B cell (primary cell): ENCODE data around the gene DLAT. TPM values are rescaled to one million over a fixed set of nuclear protein-coding genes. Genes with fewer than 3 reads are reported as not detected.

Experiments
- ATAC-seq: fragments of 200-7000 bp; cut with Tn5 transposase; one replicate; pipeline ENCODE4 v1.10.0; 2021; ENCODE audit warnings: low read depth, mild to moderate bottlenecking, moderate number of reproducible peaks, moderate library complexity
- CTCF ChIA-PET: fragments of 350-600 bp; sonication (Branson Sonifier 250); formaldehyde crosslinking; loops from one replicate; lab custom pipeline; 2021; ENCODE audit warnings: antibody characterized with exemption, inconsistent platforms; lab: Charles Lee
- POLR2A ChIA-PET: fragments of 350-600 bp; sonication (Branson Sonifier 250); formaldehyde crosslinking; loops from one replicate; lab custom pipeline; 2021; ENCODE audit warnings: antibody characterized with exemption; lab: Charles Lee
- DNase-seq: peaks from one replicate; pipeline ENCODE4 v3.0.0; 2013
- H2AFZ ChIP-seq: 2 replicates; pipeline ENCODE4 v1.6.1; 2012; ENCODE audit warnings: mild to moderate bottlenecking, low read depth, low read length; ENCODE audit not compliant: insufficient read depth, poor library complexity, severe bottlenecking
- H3K27ac ChIP-seq, 2 donors: 1 replicate in 1 of 2; 2 replicates in 1 of 2; pipeline ENCODE4 v1.5.1; 2012 to 2013; ENCODE audit warnings: low read length in 2 of 2, mild to moderate bottlenecking in 2 of 2, moderate library complexity in 1 of 2
- H3K27me3 ChIP-seq, 4 experiments: fragments of 200-600 bp in 1 of 4; sonication (generic) in 1 of 4; replicated peaks in 1 of 4; 1 replicate in 2 of 4; 2 replicates in 2 of 4; pipeline versions ENCODE4 v1.6.1 to v1.7.0; 2013 to 2016; ENCODE audit warnings: low read length in 3 of 4, mild to moderate bottlenecking in 2 of 4, mixed read lengths in 1 of 4, moderate library complexity in 1 of 4; ENCODE audit not compliant: insufficient read depth in 4 of 4, control insufficient read depth in 3 of 4; ENCODE audit errors: control extremely low read depth in 1 of 4
- H3K36me3 ChIP-seq, 2 experiments: replicated peaks in 1 of 2; 1 replicate in 1 of 2; 2 replicates in 1 of 2; pipeline versions ENCODE4 v1.6.1 to v1.7.1; 2013; ENCODE audit warnings: low read length in 1 of 2; ENCODE audit not compliant: insufficient read depth in 2 of 2, control insufficient read depth in 1 of 2; ENCODE audit errors: control extremely low read depth in 1 of 2, extremely low read depth in 1 of 2
- H3K4me1 ChIP-seq, 2 donors: fragments of 200-600 bp in 1 of 2; sonication (generic) in 1 of 2; 1 replicate in 1 of 2; 2 replicates in 1 of 2; pipeline versions ENCODE4 v1.5.1 to v1.6.1; 2013 to 2017; ENCODE audit warnings: low read length in 2 of 2; ENCODE audit not compliant: control insufficient read depth in 2 of 2, insufficient read depth in 2 of 2
- H3K4me2 ChIP-seq: replicated peaks from 2 replicates; pipeline ENCODE3; 2012; ENCODE audit warnings: mild to moderate bottlenecking, low read depth, low read length; ENCODE audit not compliant: poor library complexity, severe bottlenecking
- H3K4me3 ChIP-seq, 5 experiments: fragments of 200-600 bp in 1 of 5; sonication (generic) in 1 of 5; 1 replicate in 3 of 5; 2 replicates in 2 of 5; pipeline versions ENCODE4 v1.5.1 to v1.7.0; 2011 to 2016; ENCODE audit warnings: low read length in 4 of 5, mild to moderate bottlenecking in 4 of 5, low read depth in 2 of 5, control low read depth in 1 of 5, moderate library complexity in 1 of 5; ENCODE audit not compliant: insufficient read depth in 1 of 5; ENCODE audit errors: control extremely low read depth in 1 of 5, extremely low read depth in 1 of 5
- H3K79me2 ChIP-seq: fragments of 200-600 bp; sonication (generic); one replicate; pipeline ENCODE4 v1.6.0; 2016; ENCODE audit warnings: low read length; ENCODE audit not compliant: control insufficient read depth, insufficient read depth
- H3K9ac ChIP-seq: fragments of 200-600 bp; sonication (generic); 2 replicates; pipeline ENCODE4 v1.6.1; 2017; ENCODE audit warnings: mild to moderate bottlenecking, low read length, moderate library complexity
- H3K9me3 ChIP-seq, 3 donors: one replicate each; pipeline versions ENCODE4 v1.6.1 to v1.7.1; 2013; ENCODE audit warnings: low read length in 2 of 3; ENCODE audit not compliant: control insufficient read depth in 2 of 3, insufficient read depth in 1 of 3; ENCODE audit errors: control extremely low read depth in 1 of 3
- H4K20me1 ChIP-seq: 2 replicates; pipeline ENCODE4 v1.6.0; 2012; ENCODE audit warnings: mild to moderate bottlenecking, low read length; ENCODE audit not compliant: insufficient read depth, control insufficient read depth, poor library complexity, severe bottlenecking
- H3K27ac Mint-ChIP-seq: one replicate; pipeline ENCODE4 v1.8.0; 2021; ENCODE audit warnings: mixed read lengths
- H3K27me3 Mint-ChIP-seq: one replicate; pipeline ENCODE4 v1.8.0; 2021; ENCODE audit warnings: mixed read lengths
- H3K4me1 Mint-ChIP-seq: one replicate; pipeline ENCODE4 v1.8.0; 2021; ENCODE audit warnings: mixed read lengths
- H3K4me3 Mint-ChIP-seq: one replicate; pipeline ENCODE4 v1.8.0; 2021; ENCODE audit warnings: mixed read lengths
- H3K9me3 Mint-ChIP-seq: one replicate; pipeline ENCODE4 v1.8.0; 2022; ENCODE audit warnings: mixed read lengths; ENCODE audit not compliant: insufficient read depth
- EZH2 ChIP-seq: IDR thresholded peaks from 2 replicates; pipeline ENCODE4 v1.6.1; 2012; ENCODE audit warnings: borderline replicate concordance, low read depth, mild to moderate bottlenecking, moderate library complexity, low read length; ENCODE audit not compliant: insufficient read depth, poor library complexity, severe bottlenecking
- WGBS: methylation state at CpG from one replicate; pipeline ENCODE4 v1.1.5; 2013; ENCODE audit warnings: missing lambda C conversion rate; ENCODE audit not compliant: insufficient coverage; 5-methylcytosine and 5-hydroxymethylcytosine counted together
- intact Hi-C: fragments of 100-400 bp; cut with micrococcal nuclease; formaldehyde crosslinking; loops from one replicate; pipeline ENCODE4 v1.10.0; 2022
- polyA plus RNA-seq: library from polyadenylated mRNA; depleted of rRNA; stranded (reverse); fragments of >200 nt; gene quantifications from 2 replicates; pipeline ENCODE4 v1.2.3, GENCODE V29; 2012
- small RNA-seq: library from RNA; depleted of rRNA; stranded (forward); fragments of <200 nt; gene quantifications from one replicate; pipeline ENCODE3, GENCODE V24; 2012; ENCODE audit warnings: low replicate concordance, low read depth; ENCODE audit not compliant: insufficient read length
- total RNA-seq, 2 donors: library from RNA; stranded (reverse); fragments of 120-200 nt in 1 of 2; gene quantifications; 1 replicate in 1 of 2; 2 replicates in 1 of 2; pipeline versions ENCODE4 v1.2.3 to v1.2.4, GENCODE V29; 2013 to 2022
- TF ChIP-seq, protein P1 (sequence below): fragments of 200-600 bp; IDR thresholded peaks from one replicate; pipeline ENCODE4 v1.8.0; 2022; ENCODE audit warnings: antibody characterized with exemption, mild to moderate bottlenecking

The DLAT gene
- total and polyA plus RNA-seq, 2 donors (not counting 1 experiment from before 2014, with no cell fraction given), result 8.9 to 19.8 TPM

DNA sequence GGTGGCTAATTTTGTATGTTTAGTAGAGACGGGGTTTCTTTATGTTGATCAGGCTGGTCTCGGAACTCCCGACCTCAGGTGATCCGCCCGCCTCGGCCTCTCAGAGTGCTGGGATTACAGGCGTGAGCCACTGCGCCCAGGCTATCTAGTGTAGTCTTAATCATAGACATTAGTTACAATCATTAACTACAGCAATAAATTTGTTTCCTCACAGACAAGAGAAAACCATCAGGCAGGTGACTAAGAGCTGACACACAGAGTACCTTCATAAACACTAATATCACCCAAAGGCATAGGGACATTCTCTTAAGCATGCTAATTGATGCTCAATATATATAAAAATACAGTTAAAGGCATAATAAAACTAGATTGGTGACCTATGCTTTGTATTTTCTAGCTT, 80.9 kb downstream of the DLAT start:
- no peak for DNase-seq
- H3K27me3 Mint-ChIP-seq, result no peaks in the 10 kb centered on the region
- Histone ChIP-seq H3K4me3 (no peak overlapping the region), H3K4me1 (no peaks in the 10 kb centered on the region), H3K79me2 (no peaks in the 10 kb centered on the region), H3K27ac (no peak overlapping the region), H2AFZ (no peak overlapping the region), H3K27me3 (no peaks in the 10 kb centered on the region), H3K4me2 (no peak overlapping the region), H3K9ac (no peak overlapping the region), H4K20me1 (no peaks in the 10 kb centered on the region), H3K9me3 (no peaks in the 10 kb centered on the region), H3K36me3 (peaks cover 0 to 2% of the 10 kb centered on the region in 2 experiments)
- H3K9me3 Mint-ChIP-seq, result no peaks in the 10 kb centered on the region
- no peak for TF ChIP-seq EZH2
- TF ChIP-seq, protein P1, sequence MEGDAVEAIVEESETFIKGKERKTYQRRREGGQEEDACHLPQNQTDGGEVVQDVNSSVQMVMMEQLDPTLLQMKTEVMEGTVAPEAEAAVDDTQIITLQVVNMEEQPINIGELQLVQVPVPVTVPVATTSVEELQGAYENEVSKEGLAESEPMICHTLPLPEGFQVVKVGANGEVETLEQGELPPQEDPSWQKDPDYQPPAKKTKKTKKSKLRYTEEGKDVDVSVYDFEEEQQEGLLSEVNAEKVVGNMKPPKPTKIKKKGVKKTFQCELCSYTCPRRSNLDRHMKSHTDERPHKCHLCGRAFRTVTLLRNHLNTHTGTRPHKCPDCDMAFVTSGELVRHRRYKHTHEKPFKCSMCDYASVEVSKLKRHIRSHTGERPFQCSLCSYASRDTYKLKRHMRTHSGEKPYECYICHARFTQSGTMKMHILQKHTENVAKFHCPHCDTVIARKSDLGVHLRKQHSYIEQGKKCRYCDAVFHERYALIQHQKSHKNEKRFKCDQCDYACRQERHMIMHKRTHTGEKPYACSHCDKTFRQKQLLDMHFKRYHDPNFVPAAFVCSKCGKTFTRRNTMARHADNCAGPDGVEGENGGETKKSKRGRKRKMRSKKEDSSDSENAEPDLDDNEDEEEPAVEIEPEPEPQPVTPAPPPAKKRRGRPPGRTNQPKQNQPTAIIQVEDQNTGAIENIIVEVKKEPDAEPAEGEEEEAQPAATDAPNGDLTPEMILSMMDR, result no peak
- no peaks in the 10 kb centered on the region for H3K4me1 Mint-ChIP-seq
- intact Hi-C loops, result no loop called here
- no peak for ATAC-seq
- no peak overlapping the region for H3K27ac Mint-ChIP-seq
- no peak overlapping the region for H3K4me3 Mint-ChIP-seq
- CTCF ChIA-PET, result interaction anchor here (0.5 to 1.2 kb wide), 2 partner anchors 174 to 1691 kb away, joined by 3 to 4 read pairs; no protein-coding TSS in a partner anchor
- 90% methylated on average over 2 of the region's 8 CpGs for WGBS
- POLR2A ChIA-PET, result no interaction called here

Small RNAs within 50 kb of the gene (small RNA-seq; reads per million reads assigned to genes)
- gene AP000907.3 (not detected), gene RNU6-893P (not detected)

Other genes starting within 250 kb of the DLAT start
- gene ALG9, start 153.8 kb upstream of the DLAT start, total RNA-seq, result 23.9 and 29.9 TPM in 2 replicates
- gene ALG9, start 153.8 kb upstream of the DLAT start, polyA plus RNA-seq, result 21.2 and 22.1 TPM in 2 replicates
- gene FDXACB1, start 146.2 kb upstream of the DLAT start, total RNA-seq, result 3.1 and 4.2 TPM in 2 replicates
- gene FDXACB1, start 146.2 kb upstream of the DLAT start, polyA plus RNA-seq, result 4.0 and 5.4 TPM in 2 replicates
- 7.8 and 8.2 TPM in 2 replicates for gene CFAP68, start 145.9 kb upstream of the DLAT start, total RNA-seq
- gene CFAP68, start 145.9 kb upstream of the DLAT start, polyA plus RNA-seq, result 6.8 and 13.3 TPM in 2 replicates
- not detected in 2 replicates for gene CRYAB, start 113.6 kb upstream of the DLAT start, total RNA-seq
- not detected in 2 replicates for gene CRYAB, start 113.6 kb upstream of the DLAT start, polyA plus RNA-seq
- gene HSPB2, start 112.7 kb upstream of the DLAT start, total RNA-seq, result not detected in 2 replicates
- gene HSPB2, start 112.7 kb upstream of the DLAT start, polyA plus RNA-seq, result not detected in 2 replicates
- gene C11orf52, start 106.5 kb upstream of the DLAT start, total RNA-seq, result not detected in 2 replicates
- gene C11orf52, start 106.5 kb upstream of the DLAT start, polyA plus RNA-seq, result not detected in 2 replicates
- gene DIXDC1, start 88.1 kb upstream of the DLAT start, total RNA-seq, result 0.78 and 0.99 TPM in 2 replicates
- gene DIXDC1, start 88.1 kb upstream of the DLAT start, polyA plus RNA-seq, result 0.03 and 0.26 TPM in 2 replicates
- gene PIH1D2, start 48.6 kb downstream of the DLAT start, total RNA-seq, result 0.22 and 0.67 TPM in 2 replicates
- 0.06 TPM in 1 of 2 replicates, not detected in the other for gene PIH1D2, start 48.6 kb downstream of the DLAT start, polyA plus RNA-seq
- 22.8 and 23.4 TPM in 2 replicates for gene NKAPD1, start 48.9 kb downstream of the DLAT start, total RNA-seq
- 4.5 and 5.4 TPM in 2 replicates for gene NKAPD1, start 48.9 kb downstream of the DLAT start, polyA plus RNA-seq
- gene TIMM8B, start 61.3 kb downstream of the DLAT start, total RNA-seq, result 22.4 and 25.5 TPM in 2 replicates
- gene TIMM8B, start 61.3 kb downstream of the DLAT start, polyA plus RNA-seq, result 6.3 and 12.0 TPM in 2 replicates
- gene SDHD, start 61.5 kb downstream of the DLAT start, total RNA-seq, result 55.0 and 57.7 TPM in 2 replicates
- gene SDHD, start 61.5 kb downstream of the DLAT start, polyA plus RNA-seq, result 33.5 and 43.0 TPM in 2 replicates
- gene IL18, start 138.7 kb downstream of the DLAT start, total RNA-seq, result 0.58 and 0.67 TPM in 2 replicates
- gene IL18, start 138.7 kb downstream of the DLAT start, polyA plus RNA-seq, result 0.45 and 1.6 TPM in 2 replicates
- gene TEX12, start 142.0 kb downstream of the DLAT start, total RNA-seq, result 0.47 TPM in 1 of 2 replicates, not detected in the other
- gene TEX12, start 142.0 kb downstream of the DLAT start, polyA plus RNA-seq, result 0.10 and 0.36 TPM in 2 replicates
- 1.7 and 4.4 TPM in 2 replicates for gene BCO2, start 150.1 kb downstream of the DLAT start, total RNA-seq
- 1.8 TPM in 2 replicates for gene BCO2, start 150.1 kb downstream of the DLAT start, polyA plus RNA-seq
- 36.2 and 36.7 TPM in 2 replicates for gene PTS, start 201.0 kb downstream of the DLAT start, total RNA-seq
- gene PTS, start 201.0 kb downstream of the DLAT start, polyA plus RNA-seq, result 36.9 and 75.2 TPM in 2 replicates
- gene PLET1, start 235.5 kb downstream of the DLAT start, total RNA-seq, result not detected in 2 replicates
- gene PLET1, start 235.5 kb downstream of the DLAT start, polyA plus RNA-seq, result not detected in 2 replicates